H1 (cell line): ENCODE data around the gene OBSCN. TPM values are rescaled to one million over a fixed set of nuclear protein-coding genes. Genes with fewer than 3 reads are reported as not detected.

ENCODE experiments used
- CTCF ChIA-PET: fragments of 300-600 bp; sonication (Branson Sonifier 250); formaldehyde crosslinking; loops from one replicate; lab custom pipeline; 2021; ENCODE audit not compliant: partially characterized antibody; lab: Charles Lee
- POLR2A ChIA-PET: fragments of 300-600 bp; sonication (Branson Sonifier 250); formaldehyde crosslinking; loops from one replicate; lab custom pipeline; 2021; ENCODE audit warnings: inconsistent platforms; ENCODE audit not compliant: partially characterized antibody; lab: Charles Lee
- DNase-seq, 2 experiments: peaks; one replicate each; pipeline versions ENCODE4 v3.0.0 to v3.0.0-alpha.2; 2010 to 2022; ENCODE audit warnings: low spot score in 2 of 2, low read depth in 1 of 2, mixed read lengths in 1 of 2
- FAIRE-seq: peaks from 2 replicates; lab custom pipeline; 2011; peaks lifted over from hg19 to GRCh38; lab: Jason Lieb, UNC
- H2AFZ ChIP-seq: 2 replicates; pipeline ENCODE4 v1.8.1; 2012; ENCODE audit warnings: low read length, inconsistent platforms
- H2AK5ac ChIP-seq: 2 replicates; pipeline ENCODE4 v1.6.1; 2013; ENCODE audit warnings: low read depth, low read length
- H2BK120ac ChIP-seq: replicated peaks from 2 replicates; pipeline ENCODE3; 2013; ENCODE audit warnings: low read depth, low read length, inconsistent platforms
- H2BK12ac ChIP-seq: 2 replicates; pipeline ENCODE4 v1.6.1; 2013; ENCODE audit warnings: low read depth, low read length
- H2BK15ac ChIP-seq: 2 replicates; pipeline ENCODE4 v1.6.1; 2013; ENCODE audit warnings: low read length
- H2BK20ac ChIP-seq: 2 replicates; pipeline ENCODE4 v1.6.1; 2013; ENCODE audit warnings: low read length
- H2BK5ac ChIP-seq: 2 replicates; pipeline ENCODE4 v1.6.1; 2013; ENCODE audit warnings: low read depth, low read length
- H3K14ac ChIP-seq: 2 replicates; pipeline ENCODE4 v1.6.1; 2013; ENCODE audit warnings: inconsistent platforms; ENCODE audit not compliant: insufficient read length
- H3K18ac ChIP-seq: 2 replicates; pipeline ENCODE4 v1.6.1; 2013; ENCODE audit warnings: low read length; ENCODE audit errors: extremely low read depth
- H3K23ac ChIP-seq: 2 replicates; pipeline ENCODE4 v1.6.1; 2013; ENCODE audit warnings: inconsistent platforms; ENCODE audit not compliant: insufficient read length
- H3K23me2 ChIP-seq: 2 replicates; pipeline ENCODE4 v1.6.1; 2013; ENCODE audit warnings: low read depth, low read length
- H3K27ac ChIP-seq: 2 replicates; pipeline ENCODE4 v1.6.1; 2011; ENCODE audit warnings: low read depth, low read length, inconsistent platforms
- H3K27me3 ChIP-seq, 4 experiments: replicated peaks in 1 of 4; 1 replicate in 1 of 4; 2 replicates in 3 of 4; pipeline versions ENCODE4 v1.6.1 to v1.8.1; 2011 to 2013; ENCODE audit warnings: low read length in 3 of 4, mild to moderate bottlenecking in 3 of 4, inconsistent platforms in 2 of 4, mixed read lengths in 2 of 4, moderate library complexity in 1 of 4; ENCODE audit not compliant: control insufficient read depth in 3 of 4, insufficient read depth in 3 of 4; ENCODE audit errors: extremely low read depth in 1 of 4
- H3K36me3 ChIP-seq, 4 experiments: 2 replicates each; pipeline versions ENCODE4 v1.6.1 to v1.8.1; 2011 to 2013; ENCODE audit warnings: mild to moderate bottlenecking in 4 of 4, low read length in 3 of 4, moderate library complexity in 2 of 4, control low read depth in 1 of 4, inconsistent platforms in 1 of 4; ENCODE audit not compliant: insufficient read depth in 4 of 4, control insufficient read depth in 2 of 4
- H3K4ac ChIP-seq: replicated peaks from 2 replicates; pipeline ENCODE3; 2013; ENCODE audit warnings: low read length, low read depth, mixed read lengths, inconsistent platforms; ENCODE audit not compliant: insufficient read length
- H3K4me1 ChIP-seq, 4 experiments: replicated peaks in 1 of 4; 1 replicate in 1 of 4; 2 replicates in 3 of 4; pipeline versions ENCODE4 v1.6.1 to v1.8.1; 2011 to 2013; ENCODE audit warnings: low read length in 3 of 4, inconsistent platforms in 2 of 4, mixed read lengths in 1 of 4; ENCODE audit not compliant: insufficient read depth in 4 of 4, control insufficient read depth in 3 of 4
- H3K4me2 ChIP-seq, 2 experiments: 2 replicates each; pipeline versions ENCODE4 v1.6.1 to v1.8.1; 2011 to 2013; ENCODE audit warnings: low read depth in 2 of 2, low read length in 2 of 2, control low read depth in 1 of 2, inconsistent platforms in 1 of 2, mild to moderate bottlenecking in 1 of 2; ENCODE audit not compliant: insufficient read depth in 1 of 2
- H3K4me3 ChIP-seq, 4 experiments: fragments of 200-600, 300-600 bp in 1 of 4; sonication (generic), shearing (Covaris generic), sonication (Bioruptor Twin) in 1 of 4; 2 replicates each; pipeline versions ENCODE4 v1.5.1 to v1.8.1; 2011 to 2016; ENCODE audit warnings: low read length in 4 of 4, low read depth in 3 of 4, control low read depth in 2 of 4, inconsistent platforms in 2 of 4, mild to moderate bottlenecking in 2 of 4, mixed read lengths in 1 of 4, moderate library complexity in 1 of 4; ENCODE audit not compliant: insufficient read depth in 2 of 4; ENCODE audit errors: extremely low read depth in 1 of 4
- H3K56ac ChIP-seq: replicated peaks from 2 replicates; pipeline ENCODE3; 2013; ENCODE audit warnings: low read depth, mild to moderate bottlenecking, mixed read lengths, low read length, inconsistent platforms; ENCODE audit not compliant: insufficient read length
- H3K79me1 ChIP-seq: 2 replicates; pipeline ENCODE4 v1.6.1; 2013; ENCODE audit warnings: low read depth, low read length, control low read depth
- H3K79me2 ChIP-seq, 2 experiments: 2 replicates each; pipeline versions ENCODE4 v1.6.1 to v1.8.1; 2012 to 2013; ENCODE audit warnings: low read length in 2 of 2, mild to moderate bottlenecking in 2 of 2, inconsistent platforms in 1 of 2; ENCODE audit not compliant: insufficient read depth in 2 of 2, control insufficient read depth in 1 of 2
- H3K9ac ChIP-seq, 4 experiments: replicated peaks in 1 of 4; 1 replicate in 1 of 4; 2 replicates in 3 of 4; pipeline versions ENCODE4 v1.6.1 to v1.8.1; 2011 to 2013; ENCODE audit warnings: low read depth in 3 of 4, low read length in 3 of 4, control low read depth in 2 of 4, mild to moderate bottlenecking in 2 of 4, moderate library complexity in 2 of 4, inconsistent platforms in 1 of 4; ENCODE audit errors: extremely low read depth in 1 of 4
- H3K9me3 ChIP-seq, 2 experiments: 2 replicates each; pipeline versions ENCODE4 v1.6.1 to v1.8.1; 2012 to 2013; ENCODE audit warnings: mild to moderate bottlenecking in 2 of 2, moderate library complexity in 2 of 2, control low read depth in 1 of 2, inconsistent platforms in 1 of 2, low read depth in 1 of 2, low read length in 1 of 2, mixed read lengths in 1 of 2; ENCODE audit not compliant: insufficient read depth in 2 of 2
- H4K20me1 ChIP-seq, 2 experiments: replicated peaks in 1 of 2; 2 replicates each; pipeline versions ENCODE3 to v1.8.1; 2011 to 2013; ENCODE audit warnings: inconsistent platforms in 2 of 2, low read length in 2 of 2, mild to moderate bottlenecking in 1 of 2; ENCODE audit not compliant: insufficient read depth in 2 of 2, control insufficient read depth in 1 of 2
- H4K5ac ChIP-seq: 2 replicates; pipeline ENCODE4 v1.6.1; 2013; ENCODE audit warnings: low read length, low read depth, mixed read lengths, inconsistent platforms; ENCODE audit not compliant: insufficient read length
- H4K8ac ChIP-seq: 2 replicates; pipeline ENCODE4 v1.8.0; 2013; ENCODE audit warnings: mild to moderate bottlenecking, moderate library complexity, low read length, inconsistent platforms; ENCODE audit not compliant: insufficient read depth; ENCODE audit errors: extremely low read depth
- H4K91ac ChIP-seq: replicated peaks from 2 replicates; pipeline ENCODE3; 2013; ENCODE audit warnings: low read length, mixed read lengths, inconsistent platforms; ENCODE audit not compliant: insufficient read length
- BRCA1 ChIP-seq: IDR thresholded peaks from 2 replicates; pipeline ENCODE4 v1.6.1; 2012; ENCODE audit warnings: low read depth, low read length, improper control_type of control experiment
- CBX8 ChIP-seq: fragments of 300-800, 300-1000 bp; sonication (generic); IDR thresholded peaks from 2 replicates; pipeline ENCODE4 v1.7.1; 2016; ENCODE audit warnings: low read depth, low read length, borderline replicate concordance
- CEBPB ChIP-seq: IDR thresholded peaks from 2 replicates; pipeline ENCODE4 v1.6.1; 2012; ENCODE audit warnings: low read depth, low read length
- GABPA ChIP-seq: IDR thresholded peaks from 2 replicates; pipeline ENCODE4 v1.6.1; 2011; ENCODE audit warnings: mild to moderate bottlenecking, low read length, moderate library complexity, borderline replicate concordance; ENCODE audit not compliant: insufficient read depth
- HDAC2 ChIP-seq, 2 experiments: fragments of 300-600 bp in 1 of 2; sonication (generic) in 1 of 2; IDR thresholded peaks; 2 replicates each; pipeline ENCODE4 v1.6.1; 2011 to 2012; ENCODE audit warnings: low read depth in 2 of 2, low read length in 2 of 2, mild to moderate bottlenecking in 2 of 2, moderate library complexity in 2 of 2, borderline replicate concordance in 1 of 2, inconsistent platforms in 1 of 2
- JUND ChIP-seq: IDR thresholded peaks from 2 replicates; pipeline ENCODE4 v1.6.1; 2011; ENCODE audit warnings: mild to moderate bottlenecking, improper control_type of control experiment, low read length
- NANOG ChIP-seq: IDR thresholded peaks from 2 replicates; pipeline ENCODE4 v1.6.1; 2011; ENCODE audit warnings: low read length, low read depth, mild to moderate bottlenecking, inconsistent platforms; ENCODE audit not compliant: insufficient read depth, poor library complexity, severe bottlenecking
- PHF8 ChIP-seq: fragments of 200-600 bp; sonication (generic); conservative IDR thresholded peaks from 2 replicates; pipeline ENCODE4 v1.7.1; 2012; ENCODE audit warnings: low read depth, mild to moderate bottlenecking, inconsistent platforms, low read length, moderate library complexity
- POU5F1 ChIP-seq: IDR thresholded peaks from 2 replicates; pipeline ENCODE4 v1.6.1; 2011; ENCODE audit warnings: low read depth, mild to moderate bottlenecking, low read length, moderate library complexity
- RBBP5 ChIP-seq: IDR thresholded peaks from 2 replicates; pipeline ENCODE4 v1.7.1; 2012; ENCODE audit warnings: low read depth, mild to moderate bottlenecking, inconsistent platforms, low read length, moderate library complexity, borderline replicate concordance
- SAP30 ChIP-seq: fragments of 300-600 bp; sonication (generic); IDR thresholded peaks from 2 replicates; pipeline ENCODE4 v1.7.1; 2012; ENCODE audit warnings: low read length, moderate library complexity, mild to moderate bottlenecking, inconsistent platforms; ENCODE audit not compliant: insufficient read depth, insufficient replicate concordance
- ZNF274 ChIP-seq: IDR thresholded peaks from 2 replicates; pipeline ENCODE4 v1.7.0; 2012; ENCODE audit warnings: low read length, borderline replicate concordance; ENCODE audit errors: extremely low read depth
- WGBS, 2 experiments: shearing (Covaris generic) in 1 of 2; methylation state at CpG; one replicate each; pipeline versions ENCODE4 v1.1.6 to v1.1.7; 2013 to 2015; ENCODE audit warnings: low lambda C conversion rate in 2 of 2, mixed read lengths in 2 of 2, inconsistent platforms in 1 of 2, low coverage in 1 of 2, missing lambda C conversion rate in 1 of 2; ENCODE audit not compliant: insufficient replicate concordance in 2 of 2, insufficient coverage in 1 of 2, insufficient read length in 1 of 2; ENCODE audit errors: extremely low coverage in 1 of 2, missing lambda C conversion rate in 1 of 2; 5-methylcytosine and 5-hydroxymethylcytosine counted together
- polyA plus RNA-seq, 7 experiments: library from polyadenylated mRNA; depleted of rRNA in 3 of 7; stranded (reverse) in 5 of 7; unstranded in 2 of 7; fragments of >200 nt in 5 of 7; fragments of 200-250 nt in 2 of 7; gene quantifications; 1 replicate in 5 of 7; 2 replicates in 1 of 7; 4 replicates in 1 of 7; pipeline versions ENCODE4 v1.2.1 to v1.2.3, GENCODE V29; 2011 to 2013; ENCODE audit warnings: missing spikeins in 2 of 7, mixed read lengths in 2 of 7
- total RNA-seq: library from RNA; stranded (reverse); fragmentation: NEBNext Ultra II Directional; extraction: Animal tissue kit (Norgen Biotek cat#: 25700); gene quantifications from 2 replicates; pipeline ENCODE4 v1.2.1, GENCODE V29; 2021

Gene OBSCN
- total and polyA plus RNA-seq, 2 of the 8 experiments (the other 6 are each of a cell fraction or from before 2014, with no cell fraction given), result 7.5 to 28.4 TPM

- H3K9ac ChIP-seq, result no peak overlapping the region
- H4K91ac ChIP-seq, result no peak overlapping the region
- H3K4ac ChIP-seq, result no peak overlapping the region
- H3K14ac ChIP-seq, result no peak overlapping the region
- 88% methylated on average over 12 of the region's 12 CpGs; no CpG with 5 or more reads in 1 of the 2 experiments for WGBS, 2 experiments
- H2BK120ac ChIP-seq, result no peak overlapping the region
- no peak overlapping the region for H3K27ac ChIP-seq
- CTCF ChIA-PET, result interaction anchor here (0.7 to 2.2 kb wide), 2 partner anchors 9 to 27 kb away, joined by 3 to 9 read pairs; no protein-coding TSS in a partner anchor
- H2BK20ac ChIP-seq, result no peak overlapping the region
- no peak overlapping the region for H2BK15ac ChIP-seq
- no peaks in the 10 kb centered on the region for H3K79me1 ChIP-seq
- no peak overlapping the region for H2BK5ac ChIP-seq
- peaks cover 5 to 7% of the 10 kb centered on the region in 2 experiments for H3K9me3 ChIP-seq
- H2BK12ac ChIP-seq, result no peak overlapping the region
- no peaks in the 10 kb centered on the region for H3K4me1 ChIP-seq
- FAIRE-seq (no peak), DNase-seq (no peak)
- H3K18ac ChIP-seq, result no peak overlapping the region
- no peak overlapping the region for H4K8ac ChIP-seq
- no peaks in the 10 kb centered on the region for H3K23me2 ChIP-seq
- 0 out of 7 replicates have a peak, but pooled peaks cover 0 to 2% (median 0%) of the 10 kb centered on the region in 4 experiments for H3K27me3 ChIP-seq
- no peak overlapping the region for H3K56ac ChIP-seq
- H2AFZ ChIP-seq, result no peak overlapping the region
- H3K36me3 ChIP-seq, result no peaks in the 10 kb centered on the region
- H4K20me1 ChIP-seq, result no peaks in the 10 kb centered on the region
- no peak overlapping the region for H3K4me2 ChIP-seq
- H3K23ac ChIP-seq, result no peak overlapping the region
- H3K4me3 ChIP-seq, result no peak overlapping the region
- H3K79me2 ChIP-seq, result no peaks in the 10 kb centered on the region
- POLR2A ChIA-PET, result no interaction called here
- H4K5ac ChIP-seq, result no peak overlapping the region
- H2AK5ac ChIP-seq, result no peak overlapping the region
- TF ChIP-seq JUND (no peak), PHF8 (no peak), BRCA1 (no peak), CEBPB (no peak), ZNF274 (no peak), NANOG (no peak), RBBP5 (no peak), GABPA (no peak), POU5F1 (no peak), CBX8 (no peak), SAP30 (no peak), HDAC2 (IDR thresholded peaks at IDR 0.05; ENCODE audit: borderline replicate concordance in 1 of 2, low read depth in 2 of 2, low read length in 2 of 2) (no peak)
These were observed 141.0 kb downstream of the OBSCN start for GRCh38 chr1:228348708-228349467.
